NCI-H2227 (cell line): ENCODE measurements around the gene ST6GALNAC4.

Experiments
- DNase-seq: peaks from one replicate; lab custom pipeline; 2025; ENCODE audit not compliant: unreplicated experiment; lab: John Stamatoyannopoulos, UW

The ST6GALNAC4 gene

GRCh38 chr9:127915801-127916719 is 781 bp downstream of the ST6GALNAC4 start:
- no peak for DNase-seq

GRCh38 chr9:127915325-127915752 is 1.5 kb downstream of the ST6GALNAC4 start:
- no peak for DNase-seq

GRCh38 chr9:127913682-127914081 is 3.2 kb downstream of the ST6GALNAC4 start:
- DNase-seq: no peak

- DNase-seq: no peak
These were observed 4.0 kb downstream of the ST6GALNAC4 start for GRCh38 chr9:127912882-127913281.

GRCh38 chr9:127912296-127912695 is 4.5 kb downstream of the ST6GALNAC4 start:
- DNase-seq: no peak

- DNase-seq: no peak
These were observed 6.1 kb downstream of the ST6GALNAC4 start for GRCh38 chr9:127910613-127911205.

- no peak for DNase-seq
These were observed 7.0 kb downstream of the ST6GALNAC4 start for GRCh38 chr9:127909839-127910273.

GRCh38 chr9:127908660-127908926 is 8.2 kb downstream of the ST6GALNAC4 start:
- no peak for DNase-seq

- DNase-seq: no peak
These were observed 8.8 kb downstream of the ST6GALNAC4 start for GRCh38 chr9:127907867-127908659.

- no peak for DNase-seq
These were observed 11.1 kb downstream of the ST6GALNAC4 start for GRCh38 chr9:127905788-127906191.

GRCh38 chr9:127905004-127905728 is 11.7 kb downstream of the ST6GALNAC4 start:
- DNase-seq: no peak

GRCh38 chr9:127904561-127905003 is 12.3 kb downstream of the ST6GALNAC4 start:
- DNase-seq: no peak

- no peak for DNase-seq
These were observed 13.0 kb downstream of the ST6GALNAC4 start for GRCh38 chr9:127903557-127904475.

- DNase-seq: peak; percentile 83
These were observed 17.5 kb downstream of the ST6GALNAC4 start, which contains the start of gene ST6GALNAC6 for GRCh38 chr9:127899128-127899943. ST6GALNAC6 (minus strand) TSS chr9:127899603; CDS start chr9:127897981, 1,622 bp downstream.

- DNase-seq: no peak
These were observed 18.3 kb downstream of the ST6GALNAC4 start for GRCh38 chr9:127898433-127899127.

- DNase-seq: peak; percentile 42
These were observed 19.6 kb downstream of the ST6GALNAC4 start for GRCh38 chr9:127897193-127897692.

GRCh38 chr9:127896395-127897192 is 20.2 kb downstream of the ST6GALNAC4 start:
- no peak for DNase-seq
